ENCODE measurements around the gene PXDN.

PXDN gene

GRCh38 chr2:1619556-1619955 lies 124.8 kb downstream of the PXDN start:
- H3K4me1 ChIP-seq (ENCODE audit: control insufficient read depth, insufficient read depth, low read length, poor library complexity, severe bottlenecking): no peaks in the 10 kb centered on the region
- H3K27me3 ChIP-seq (replicated peaks; ENCODE audit: control insufficient read depth, insufficient read depth, low read length, poor library complexity, severe bottlenecking): no peaks in the 10 kb centered on the region
- H3K4me3 ChIP-seq (ENCODE audit: insufficient read depth, low read depth, low read length, poor library complexity, severe bottlenecking): no peak overlapping the region
- no peaks in the 10 kb centered on the region for H3K9me3 ChIP-seq (ENCODE audit: control insufficient read depth, low read length)
- H3K27ac ChIP-seq (ENCODE audit: insufficient read depth, low read length, poor library complexity, severe bottlenecking): no peak overlapping the region
- H3K36me3 ChIP-seq (ENCODE audit: control insufficient read depth, insufficient read depth, low read length): no peaks in the 10 kb centered on the region
- DNase-seq: no peak

DNA sequence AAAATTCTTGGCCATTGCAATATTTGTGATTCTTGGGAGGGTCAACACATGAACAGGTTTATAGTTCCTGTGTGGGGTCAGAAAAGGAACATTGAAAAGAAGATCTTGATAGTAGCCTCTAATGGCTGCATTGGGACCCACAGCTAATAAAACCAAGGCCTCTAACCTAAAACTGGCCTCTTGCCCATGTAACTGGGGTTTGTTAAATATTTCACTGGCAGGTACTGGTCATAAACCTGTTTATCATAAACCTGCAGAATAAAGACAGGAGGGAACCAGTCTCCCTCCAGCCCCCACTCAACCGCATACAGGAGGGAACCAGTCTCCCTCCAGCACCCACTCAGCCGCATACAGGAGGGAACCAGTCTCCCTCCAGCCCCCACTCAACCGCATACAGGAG lies 125.3 kb downstream of the PXDN start:
- no peaks in the 10 kb centered on the region for H3K27me3 ChIP-seq (replicated peaks; ENCODE audit: control insufficient read depth, insufficient read depth, low read length, poor library complexity, severe bottlenecking)
- H3K36me3 ChIP-seq (ENCODE audit: control insufficient read depth, insufficient read depth, low read length): no peaks in the 10 kb centered on the region
- no peak for DNase-seq
- no peaks in the 10 kb centered on the region for H3K4me1 ChIP-seq (ENCODE audit: control insufficient read depth, insufficient read depth, low read length, poor library complexity, severe bottlenecking)
- no peaks in the 10 kb centered on the region for H3K9me3 ChIP-seq (ENCODE audit: control insufficient read depth, low read length)
- H3K4me3 ChIP-seq (ENCODE audit: insufficient read depth, low read depth, low read length, poor library complexity, severe bottlenecking): no peak overlapping the region
- H3K27ac ChIP-seq (ENCODE audit: insufficient read depth, low read length, poor library complexity, severe bottlenecking): no peak overlapping the region

DNA sequence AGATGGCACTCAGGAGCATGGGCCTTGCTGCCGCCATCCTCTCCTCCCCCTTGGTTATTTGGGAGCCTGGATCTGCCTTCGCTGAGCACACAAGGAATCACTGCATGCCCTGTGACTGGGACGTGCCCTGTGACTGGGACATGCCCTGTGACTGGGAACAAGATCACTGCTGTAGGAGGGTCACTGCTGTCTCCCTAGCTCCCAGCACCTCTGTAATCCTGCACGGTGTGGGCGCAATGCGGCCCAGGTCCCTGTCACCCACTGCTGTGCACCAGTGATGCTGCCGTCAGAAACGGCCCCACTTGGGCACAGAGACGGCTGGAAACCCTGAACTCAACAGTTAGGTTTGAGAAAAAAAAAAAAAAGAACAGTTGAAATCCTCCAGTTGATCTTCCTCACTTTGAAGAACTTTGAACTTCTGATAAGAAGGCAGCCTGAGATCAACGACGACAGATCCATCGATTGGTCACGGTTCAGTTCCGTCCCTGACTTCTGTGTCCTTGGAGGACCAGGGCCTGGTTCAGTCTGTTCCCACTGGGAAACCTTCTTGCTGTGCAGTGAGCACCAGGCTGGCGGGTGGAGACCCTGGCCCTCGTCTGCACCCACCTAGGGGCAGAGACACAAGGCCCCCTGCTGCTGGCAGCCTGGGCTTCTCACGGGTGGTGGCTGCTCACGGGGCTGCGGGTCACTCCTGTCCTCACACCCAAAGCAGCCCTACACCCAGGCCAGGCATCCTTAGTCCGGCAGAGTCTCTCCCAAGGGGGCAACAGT lies 125.9 kb downstream of the PXDN start:
- Histone ChIP-seq H3K27me3 (replicated peaks; ENCODE audit: control insufficient read depth, insufficient read depth, low read length, poor library complexity, severe bottlenecking) (no peaks in the 10 kb centered on the region), H3K36me3 (ENCODE audit: control insufficient read depth, insufficient read depth, low read length) (no peaks in the 10 kb centered on the region), H3K4me3 (ENCODE audit: insufficient read depth, low read depth, low read length, poor library complexity, severe bottlenecking) (no peak overlapping the region), H3K27ac (ENCODE audit: insufficient read depth, low read length, poor library complexity, severe bottlenecking) (no peak overlapping the region), H3K9me3 (ENCODE audit: control insufficient read depth, low read length) (no peaks in the 10 kb centered on the region), H3K4me1 (ENCODE audit: control insufficient read depth, insufficient read depth, low read length, poor library complexity, severe bottlenecking) (no peaks in the 10 kb centered on the region)
- no peak for DNase-seq

DNA sequence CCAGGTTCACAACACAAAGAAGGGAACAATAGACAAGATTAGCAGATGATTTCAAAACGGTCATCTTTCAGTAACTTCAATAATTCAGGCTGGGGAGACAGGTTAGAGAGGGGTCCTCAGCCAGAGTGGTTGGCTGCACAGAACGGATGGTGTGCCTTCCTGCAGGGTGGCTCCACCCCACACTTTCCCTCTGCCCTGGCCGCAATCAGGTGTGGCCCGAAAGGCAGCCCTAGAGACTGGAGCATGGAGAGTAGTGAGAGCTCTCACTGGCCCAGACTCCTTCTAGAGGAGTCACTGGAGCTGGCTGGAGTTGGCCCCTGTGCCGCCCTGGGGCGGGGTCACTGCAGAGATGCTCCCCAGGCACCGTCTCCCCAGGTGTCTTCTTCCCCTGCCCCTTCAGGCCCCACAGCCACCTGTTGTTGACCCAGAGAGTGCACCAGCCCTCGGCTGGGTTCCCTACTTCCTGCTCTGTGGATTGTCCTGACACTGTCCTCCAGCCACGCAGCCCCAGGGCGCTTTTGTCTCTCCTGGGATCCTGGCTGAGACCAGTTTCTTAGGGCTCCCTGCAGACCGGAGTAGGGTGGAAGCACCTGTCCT lies 126.8 kb downstream of the PXDN start:
- no peaks in the 10 kb centered on the region for H3K9me3 ChIP-seq (ENCODE audit: control insufficient read depth, low read length)
- H3K27me3 ChIP-seq (replicated peaks; ENCODE audit: control insufficient read depth, insufficient read depth, low read length, poor library complexity, severe bottlenecking): no peaks in the 10 kb centered on the region
- no peak for DNase-seq
- H3K4me3 ChIP-seq (ENCODE audit: insufficient read depth, low read depth, low read length, poor library complexity, severe bottlenecking): no peak overlapping the region
- no peak overlapping the region for H3K27ac ChIP-seq (ENCODE audit: insufficient read depth, low read length, poor library complexity, severe bottlenecking)
- no peaks in the 10 kb centered on the region for H3K4me1 ChIP-seq (ENCODE audit: control insufficient read depth, insufficient read depth, low read length, poor library complexity, severe bottlenecking)
- H3K36me3 ChIP-seq (ENCODE audit: control insufficient read depth, insufficient read depth, low read length): no peaks in the 10 kb centered on the region

DNA sequence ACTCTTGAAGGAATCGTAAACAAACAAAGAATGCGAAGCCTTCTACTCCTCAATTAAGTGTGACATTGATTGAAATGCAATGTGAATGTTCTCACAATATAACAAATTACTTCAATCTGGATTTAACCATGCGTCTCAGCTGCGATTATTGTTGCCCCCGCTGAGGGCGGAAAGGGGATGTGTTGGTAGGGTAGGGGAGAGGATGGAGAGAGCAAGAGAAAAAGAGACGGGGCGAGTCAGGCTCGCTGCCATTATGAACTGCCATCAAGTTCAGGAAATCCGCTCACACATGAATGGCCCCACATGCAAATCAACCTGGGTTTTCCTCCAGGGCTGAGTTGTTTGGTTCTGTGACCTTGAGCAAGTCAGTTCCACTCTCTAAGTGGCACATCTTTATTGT lies 129.8 kb downstream of the PXDN start:
- Histone ChIP-seq H3K4me1 (ENCODE audit: control insufficient read depth, insufficient read depth, low read length, poor library complexity, severe bottlenecking) (no peaks in the 10 kb centered on the region), H3K4me3 (ENCODE audit: insufficient read depth, low read depth, low read length, poor library complexity, severe bottlenecking) (no peak overlapping the region), H3K27ac (ENCODE audit: insufficient read depth, low read length, poor library complexity, severe bottlenecking) (no peak overlapping the region), H3K9me3 (ENCODE audit: control insufficient read depth, low read length) (no peaks in the 10 kb centered on the region), H3K27me3 (replicated peaks; ENCODE audit: control insufficient read depth, insufficient read depth, low read length, poor library complexity, severe bottlenecking) (no peaks in the 10 kb centered on the region), H3K36me3 (ENCODE audit: control insufficient read depth, insufficient read depth, low read length) (no peaks in the 10 kb centered on the region)
- DNase-seq: no peak

DNA sequence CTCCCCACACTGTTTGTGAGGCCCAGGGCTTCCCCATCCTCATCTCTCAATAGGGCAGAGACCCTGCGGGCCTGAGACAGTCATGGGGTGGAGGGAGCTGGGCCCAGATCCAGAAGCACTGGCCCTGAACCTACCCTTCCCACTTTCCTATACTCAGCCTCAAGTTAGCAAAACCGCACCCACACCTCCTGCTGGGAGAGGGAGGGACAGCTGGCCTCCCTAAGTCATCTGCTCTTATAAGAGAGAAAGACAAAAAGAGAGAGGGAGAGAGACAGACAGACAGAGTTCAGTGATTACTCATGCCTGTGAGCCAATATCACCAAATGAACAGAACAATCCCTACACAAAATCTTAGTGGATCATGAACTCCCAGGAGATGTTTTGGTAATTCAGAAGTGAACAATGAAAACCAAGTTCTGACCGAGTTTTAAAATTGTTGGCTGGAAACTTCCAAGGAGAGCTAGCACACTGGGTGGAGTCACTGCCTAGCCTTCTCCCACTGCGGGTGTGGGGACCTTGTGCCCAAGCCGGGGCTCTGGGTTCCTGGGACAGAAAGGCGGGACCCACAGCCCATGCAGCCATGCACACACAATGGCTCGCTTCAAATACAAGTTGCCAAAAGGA lies 130.5 kb downstream of the PXDN start:
- H3K36me3 ChIP-seq (ENCODE audit: control insufficient read depth, insufficient read depth, low read length): no peaks in the 10 kb centered on the region
- H3K4me1 ChIP-seq (ENCODE audit: control insufficient read depth, insufficient read depth, low read length, poor library complexity, severe bottlenecking): no peaks in the 10 kb centered on the region
- H3K27ac ChIP-seq (ENCODE audit: insufficient read depth, low read length, poor library complexity, severe bottlenecking): no peak overlapping the region
- H3K9me3 ChIP-seq (ENCODE audit: control insufficient read depth, low read length): no peaks in the 10 kb centered on the region
- DNase-seq: no peak
- no peaks in the 10 kb centered on the region for H3K27me3 ChIP-seq (replicated peaks; ENCODE audit: control insufficient read depth, insufficient read depth, low read length, poor library complexity, severe bottlenecking)
- no peak overlapping the region for H3K4me3 ChIP-seq (ENCODE audit: insufficient read depth, low read depth, low read length, poor library complexity, severe bottlenecking)

DNA sequence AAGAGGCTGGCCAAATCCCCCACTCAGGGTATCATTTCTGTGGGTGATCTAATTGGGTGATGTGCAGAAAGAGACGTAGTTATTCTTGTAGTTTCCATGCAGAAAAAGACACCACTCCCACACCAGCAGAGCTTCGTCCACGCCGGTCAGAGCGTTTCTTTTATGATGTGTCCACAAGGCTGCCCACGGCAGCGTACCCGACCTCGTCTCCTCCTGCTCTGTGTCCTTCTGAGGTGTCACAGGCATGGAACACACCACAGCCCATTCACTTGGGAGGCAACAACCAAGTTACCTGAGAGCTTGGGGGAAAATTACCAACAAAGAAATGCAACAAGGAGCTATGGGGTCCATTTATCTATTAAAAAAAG lies 131.3 kb downstream of the PXDN start:
- Histone ChIP-seq H3K27me3 (replicated peaks; ENCODE audit: control insufficient read depth, insufficient read depth, low read length, poor library complexity, severe bottlenecking) (no peaks in the 10 kb centered on the region), H3K4me3 (ENCODE audit: insufficient read depth, low read depth, low read length, poor library complexity, severe bottlenecking) (no peak overlapping the region), H3K36me3 (ENCODE audit: control insufficient read depth, insufficient read depth, low read length) (no peaks in the 10 kb centered on the region), H3K27ac (ENCODE audit: insufficient read depth, low read length, poor library complexity, severe bottlenecking) (no peak overlapping the region), H3K9me3 (ENCODE audit: control insufficient read depth, low read length) (no peaks in the 10 kb centered on the region), H3K4me1 (ENCODE audit: control insufficient read depth, insufficient read depth, low read length, poor library complexity, severe bottlenecking) (no peaks in the 10 kb centered on the region)
- no peak for DNase-seq

DNA sequence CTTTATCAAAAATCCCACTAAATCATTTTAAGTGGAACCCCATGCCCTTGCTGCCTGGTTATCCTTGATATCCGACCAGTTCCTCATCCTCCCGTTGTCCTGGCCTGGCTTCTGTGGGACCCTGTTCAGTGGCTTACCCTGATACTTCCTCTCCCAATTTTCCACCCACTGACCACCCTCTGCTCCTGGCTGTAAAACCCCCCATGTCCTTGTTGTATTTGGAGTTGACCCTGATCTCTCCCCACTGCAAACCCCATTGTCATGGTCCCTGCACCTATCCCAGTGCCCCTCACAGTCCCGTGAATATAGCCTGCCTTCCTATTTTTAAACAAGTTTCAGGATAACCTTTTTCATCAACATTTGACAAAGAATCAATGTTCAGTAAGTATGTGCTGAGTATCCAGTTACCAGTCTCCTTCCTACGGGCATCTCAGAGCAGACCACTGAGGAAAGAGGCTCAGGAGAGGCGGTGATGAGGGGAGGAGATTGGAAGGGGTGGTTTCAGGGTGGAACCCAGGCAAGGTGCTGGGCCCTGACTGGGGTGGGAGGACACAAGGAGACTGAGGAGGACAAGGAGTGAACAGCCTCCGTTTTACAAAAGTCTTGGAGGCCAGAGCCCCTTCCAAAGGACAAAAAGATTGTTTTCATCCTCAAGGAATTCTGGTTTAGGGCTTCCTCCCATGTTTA lies 131.8 kb downstream of the PXDN start:
- no peaks in the 10 kb centered on the region for H3K36me3 ChIP-seq (ENCODE audit: control insufficient read depth, insufficient read depth, low read length)
- no peak for DNase-seq
- no peaks in the 10 kb centered on the region for H3K4me1 ChIP-seq (ENCODE audit: control insufficient read depth, insufficient read depth, low read length, poor library complexity, severe bottlenecking)
- H3K27me3 ChIP-seq (replicated peaks; ENCODE audit: control insufficient read depth, insufficient read depth, low read length, poor library complexity, severe bottlenecking): no peaks in the 10 kb centered on the region
- no peak overlapping the region for H3K27ac ChIP-seq (ENCODE audit: insufficient read depth, low read length, poor library complexity, severe bottlenecking)
- H3K4me3 ChIP-seq (ENCODE audit: insufficient read depth, low read depth, low read length, poor library complexity, severe bottlenecking): no peak overlapping the region
- no peaks in the 10 kb centered on the region for H3K9me3 ChIP-seq (ENCODE audit: control insufficient read depth, low read length)

GRCh38 chr2:1611886-1612285 lies 132.4 kb downstream of the PXDN start:
- no peaks in the 10 kb centered on the region for H3K9me3 ChIP-seq (ENCODE audit: control insufficient read depth, low read length)
- H3K36me3 ChIP-seq (ENCODE audit: control insufficient read depth, insufficient read depth, low read length): no peaks in the 10 kb centered on the region
- H3K27ac ChIP-seq (ENCODE audit: insufficient read depth, low read length, poor library complexity, severe bottlenecking): no peak overlapping the region
- H3K4me3 ChIP-seq (ENCODE audit: insufficient read depth, low read depth, low read length, poor library complexity, severe bottlenecking): no peak overlapping the region
- DNase-seq: no peak
- no peaks in the 10 kb centered on the region for H3K4me1 ChIP-seq (ENCODE audit: control insufficient read depth, insufficient read depth, low read length, poor library complexity, severe bottlenecking)
- no peaks in the 10 kb centered on the region for H3K27me3 ChIP-seq (replicated peaks; ENCODE audit: control insufficient read depth, insufficient read depth, low read length, poor library complexity, severe bottlenecking)

- Histone ChIP-seq H3K36me3 (ENCODE audit: control insufficient read depth, insufficient read depth, low read length) (no peaks in the 10 kb centered on the region), H3K27me3 (replicated peaks; ENCODE audit: control insufficient read depth, insufficient read depth, low read length, poor library complexity, severe bottlenecking) (no peaks in the 10 kb centered on the region), H3K27ac (ENCODE audit: insufficient read depth, low read length, poor library complexity, severe bottlenecking) (no peak overlapping the region), H3K9me3 (ENCODE audit: control insufficient read depth, low read length) (no peaks in the 10 kb centered on the region), H3K4me1 (ENCODE audit: control insufficient read depth, insufficient read depth, low read length, poor library complexity, severe bottlenecking) (no peaks in the 10 kb centered on the region), H3K4me3 (ENCODE audit: insufficient read depth, low read depth, low read length, poor library complexity, severe bottlenecking) (no peak overlapping the region)
- no peak for DNase-seq
Observed at GRCh38 chr2:1610096-1610485, 134.2 kb downstream of the PXDN start.

All from effector memory CD4-positive, alpha-beta T cell (primary cell).